ENCODE data around the gene HCFC1. TPM values are rescaled to one million over a fixed set of nuclear protein-coding genes. Genes with fewer than 3 reads are reported as not detected.

The HCFC1 gene
- total RNA-seq, 1 donor from 2014 or later = 39.5 TPM

DNA sequence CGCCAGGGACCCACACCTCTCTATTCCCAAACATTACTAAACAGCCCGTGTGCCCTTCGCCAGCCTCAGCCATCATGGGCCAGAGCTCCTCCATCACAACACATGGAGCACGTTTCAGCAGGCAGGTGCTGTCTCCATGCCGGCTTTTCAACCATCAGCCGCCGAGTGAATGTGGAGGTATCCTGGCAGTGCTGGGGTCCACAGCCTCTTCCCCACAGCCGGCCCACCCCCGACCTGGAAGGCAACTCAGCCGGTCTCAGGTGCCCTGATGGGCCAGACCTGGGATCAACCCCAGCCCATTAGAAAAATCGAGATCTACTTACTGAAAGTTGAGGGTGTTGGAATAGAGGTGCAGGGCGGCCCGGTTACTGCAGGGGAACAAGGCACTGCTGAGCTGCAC lies 39.9 kb downstream of the HCFC1 start:
- intact Hi-C loops (cut with DNase I) = no loop called here
- no peak for DNase-seq (ENCODE audit: low spot score)

DNA sequence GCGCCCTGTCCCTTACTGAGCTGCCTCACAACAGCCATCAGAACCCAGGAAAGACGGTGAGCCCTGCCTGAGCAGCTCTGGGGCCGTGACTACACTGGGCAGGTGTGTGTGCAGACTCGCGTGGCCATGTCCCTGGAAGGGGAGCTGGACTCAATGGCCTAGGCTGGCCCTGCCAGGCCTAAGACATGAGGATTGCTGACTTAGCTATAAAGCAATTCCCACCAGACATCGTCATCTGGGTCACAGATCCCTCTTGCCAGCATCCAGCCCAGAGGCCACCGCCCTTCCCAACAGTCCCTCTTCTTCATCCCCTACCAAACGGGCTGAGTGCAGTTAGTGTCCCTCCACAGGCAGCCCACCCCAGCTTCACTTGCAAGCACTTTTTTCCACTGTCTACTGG lies 40.5 kb downstream of the HCFC1 start:
- no peak for DNase-seq (ENCODE audit: low spot score)
- intact Hi-C loops (cut with DNase I) = no loop called here

- DNase-seq (ENCODE audit: low spot score) = no peak
- intact Hi-C loops (cut with DNase I) = no loop called here
Measured at GRCh38 chrX:153930011-153930910, 41.4 kb downstream of the HCFC1 start.

DNA sequence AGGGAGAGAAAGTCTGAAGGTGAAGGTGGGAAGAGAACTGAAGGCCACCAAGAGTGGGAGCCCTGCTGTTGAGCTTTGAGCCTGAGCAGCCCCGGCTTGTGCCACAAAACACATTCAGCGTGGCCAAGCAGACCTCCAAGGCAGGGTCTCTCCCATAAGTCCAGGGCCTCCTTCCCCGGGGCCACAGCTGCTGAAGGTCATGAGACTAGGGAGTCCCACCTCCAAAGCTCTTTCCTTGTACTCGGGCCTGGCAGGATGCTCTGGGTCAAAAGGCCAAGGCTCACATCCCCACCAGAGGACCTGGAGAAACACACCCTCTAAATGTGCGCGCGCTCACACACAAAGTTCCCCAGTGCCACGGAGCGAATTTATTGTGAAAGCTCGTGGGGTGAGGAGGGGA lies 42.0 kb downstream of the HCFC1 start:
- no peak for DNase-seq (ENCODE audit: low spot score)
- intact Hi-C loops (cut with DNase I) = no loop called here

DNA sequence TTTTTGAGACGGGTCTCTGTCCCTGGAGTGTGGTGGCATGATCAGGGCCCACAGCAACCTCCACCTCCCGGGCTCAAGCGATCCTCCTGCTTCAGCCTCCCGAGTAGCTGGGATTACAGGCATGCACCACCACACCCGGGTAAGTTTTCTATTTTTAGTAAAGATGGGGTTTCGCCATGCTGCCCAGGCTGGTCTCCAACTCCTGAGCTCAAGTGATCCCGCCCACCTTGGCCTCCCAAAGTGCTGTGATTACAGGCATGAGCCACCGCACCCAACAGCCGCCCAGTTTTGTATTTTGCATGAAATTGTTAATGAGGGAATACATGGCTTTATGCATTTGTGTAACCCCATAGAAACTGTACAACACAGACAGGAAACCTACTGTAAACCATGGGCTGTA lies 42.8 kb downstream of the HCFC1 start:
- no peak for DNase-seq (ENCODE audit: low spot score)
- intact Hi-C loops (cut with DNase I) = loop anchor here (1.0 kb wide), 1 partner anchor 135 kb away; the partner anchor contains the start of genes IDH3G and SSR4

- DNase-seq (ENCODE audit: low spot score) = peak; percentile 98
- intact Hi-C loops (cut with DNase I) = loop anchor here (1.0 kb wide), 1 partner anchor 134 kb away; the partner anchor contains the start of genes IDH3G and SSR4
Measured at GRCh38 chrX:153927922-153928760, 43.5 kb downstream of the HCFC1 start.

DNA sequence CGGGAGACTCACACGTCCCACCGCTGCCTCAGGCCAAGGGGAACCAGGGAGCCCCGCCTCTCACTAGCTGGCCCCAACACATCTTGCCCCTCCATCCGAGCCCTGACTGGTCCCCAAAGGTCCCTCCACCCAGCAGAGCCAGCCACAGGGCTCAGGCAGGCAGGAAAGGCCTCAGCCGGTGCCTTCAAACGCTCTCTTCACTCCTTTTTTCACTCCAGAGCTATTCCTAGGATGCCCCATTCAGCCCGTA lies 44.0 kb downstream of the HCFC1 start:
- DNase-seq (ENCODE audit: low spot score) = no peak
- intact Hi-C loops (cut with DNase I) = no loop called here

- DNase-seq (ENCODE audit: low spot score) = peak; percentile 93
- intact Hi-C loops (cut with DNase I) = no loop called here
Measured at GRCh38 chrX:153926858-153927671, 44.6 kb downstream of the HCFC1 start.

DNA sequence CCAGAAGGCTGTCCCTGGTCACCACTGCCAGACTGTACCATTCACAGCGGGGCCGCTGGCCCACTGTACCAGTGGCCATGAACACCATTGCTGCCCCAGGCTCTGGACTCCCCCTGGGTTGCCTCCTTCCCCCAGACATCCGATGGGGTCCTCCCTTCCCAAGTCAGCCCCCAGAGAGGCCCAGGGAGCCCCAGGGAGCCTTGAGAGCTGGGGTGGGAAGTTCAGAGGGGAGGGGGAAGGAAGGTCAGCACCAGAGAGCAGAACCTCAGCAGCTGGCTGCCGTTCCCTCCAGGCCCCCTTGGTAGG lies 45.1 kb downstream of the HCFC1 start:
- no peak for DNase-seq (ENCODE audit: low spot score)
- intact Hi-C loops (cut with DNase I) = no loop called here

DNA sequence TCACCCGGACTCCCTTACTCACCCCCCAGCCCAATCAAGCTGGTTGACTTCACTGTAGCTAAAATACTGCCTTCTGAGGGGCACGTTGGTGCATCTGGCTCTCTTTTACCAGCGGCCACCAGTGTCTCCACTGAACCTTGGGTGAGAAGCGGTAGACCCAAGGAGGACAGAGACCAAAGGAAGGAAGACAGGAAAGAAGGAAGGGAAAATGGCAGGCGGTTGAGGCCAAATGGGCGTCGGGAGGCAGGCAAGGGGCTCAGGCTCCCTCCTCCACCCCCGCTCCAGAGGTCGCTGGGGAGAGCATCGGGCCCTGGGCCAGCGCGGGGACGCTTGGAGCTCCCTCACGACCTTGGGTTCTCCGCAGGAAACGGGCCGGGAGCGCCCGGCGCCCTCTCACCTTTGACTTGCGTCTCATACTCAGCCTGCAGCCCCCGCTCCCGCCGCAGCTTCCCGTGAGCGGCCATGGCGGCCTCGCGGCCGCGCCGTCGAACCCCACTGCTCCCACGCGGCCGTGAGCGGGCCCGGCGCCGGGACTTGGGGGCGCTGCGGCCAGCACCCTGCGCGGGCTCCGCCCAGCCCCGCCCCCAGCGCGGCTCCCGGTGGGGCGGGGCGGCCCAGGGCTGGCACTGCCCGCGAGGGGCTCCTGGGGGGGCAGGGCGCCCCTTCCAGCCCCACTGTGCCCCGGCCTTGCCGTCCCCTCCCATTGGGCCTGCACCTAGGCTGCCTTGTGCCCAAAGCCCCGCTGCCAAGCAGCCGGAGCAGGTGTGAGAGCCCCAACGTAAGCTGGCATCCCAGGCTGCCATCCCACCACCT lies 45.7 kb downstream of the HCFC1 start, which contains the start of gene ARHGAP4:
ARHGAP4 (minus strand) TSS at position 526 of the 813 bp plus-strand sequence; CDS start at position 464, 62 bp downstream.
- DNase-seq (ENCODE audit: low spot score) = no peak
- intact Hi-C loops (cut with DNase I) = no loop called here

DNA sequence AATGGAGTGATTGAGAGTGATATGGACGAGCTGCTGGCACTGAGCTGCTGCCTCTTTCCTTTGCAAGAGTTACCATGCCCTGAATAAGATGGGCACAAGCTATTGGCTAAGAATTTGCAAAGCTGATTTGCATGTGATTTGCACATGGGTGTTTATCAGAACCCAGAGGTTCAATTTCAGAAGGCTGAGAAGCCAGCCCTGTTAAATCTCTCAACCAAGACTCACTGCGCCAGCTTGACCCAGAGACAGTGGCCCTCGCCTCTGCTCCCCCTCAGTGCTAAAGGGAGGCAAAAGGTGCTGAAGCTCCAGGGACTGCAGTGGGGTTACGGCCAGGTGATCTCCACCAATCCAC lies 46.3 kb downstream of the HCFC1 start:
- intact Hi-C loops (cut with DNase I) = no loop called here
- DNase-seq (ENCODE audit: low spot score) = no peak

- intact Hi-C loops (cut with DNase I) = no loop called here
Measured at GRCh38 chrX:153924149-153924861, 47.3 kb downstream of the HCFC1 start.

DNA sequence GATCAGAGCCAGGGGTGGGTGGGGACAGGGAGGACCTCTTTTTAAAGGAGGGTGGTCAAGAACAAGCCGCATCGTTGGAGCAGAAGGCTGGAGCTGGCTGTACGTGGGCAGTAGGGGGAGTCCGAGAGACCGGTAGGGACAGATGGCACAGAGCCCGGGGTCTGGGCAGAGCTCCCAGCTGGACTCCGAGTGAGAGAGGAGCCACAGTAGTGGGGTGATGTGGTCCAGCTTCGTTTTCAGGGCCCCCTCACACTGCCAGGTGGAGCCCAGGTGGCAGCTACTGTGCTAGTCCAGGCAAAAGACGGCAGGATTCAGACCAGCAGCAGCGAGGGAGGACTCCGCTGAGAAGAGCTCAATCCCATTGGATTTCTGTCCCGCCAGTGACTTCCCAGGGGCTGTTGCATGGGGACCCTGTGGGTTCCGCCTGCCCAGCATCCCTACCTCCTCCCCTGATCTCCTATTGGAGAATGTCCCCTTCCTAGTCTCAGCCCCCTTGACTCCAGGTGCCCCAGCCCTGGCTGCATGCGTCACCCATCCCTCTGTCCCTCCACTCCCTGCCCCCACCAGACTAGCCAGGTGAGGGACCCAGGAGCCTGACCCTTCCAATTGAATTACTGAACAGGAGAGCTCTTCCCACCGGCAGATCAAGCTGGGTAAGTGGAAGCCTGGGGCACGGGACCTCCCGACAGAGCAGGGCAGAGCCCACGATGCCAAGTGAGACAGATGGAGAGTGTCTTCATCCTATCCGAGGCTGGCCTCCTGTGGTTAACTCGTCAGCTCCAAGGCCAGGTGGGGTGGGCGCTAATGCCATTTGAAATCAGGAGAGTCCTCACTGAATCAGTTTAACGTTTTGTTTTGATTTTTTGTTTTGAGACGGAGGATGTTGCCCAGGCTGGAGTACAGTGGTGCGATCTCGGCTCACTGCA lies 48.4 kb downstream of the HCFC1 start:
- peak; percentile 88 for DNase-seq (ENCODE audit: low spot score)
- intact Hi-C loops (cut with DNase I) = no loop called here

More at GRCh38 chrX:153924149-153924861, 47.3 kb downstream of the HCFC1 start:
- DNase-seq (ENCODE audit: low spot score) = no peak

GRCh38 chrX:153921511-153922446 lies 49.8 kb downstream of the HCFC1 start:
- intact Hi-C loops (cut with DNase I) = no loop called here
- DNase-seq (ENCODE audit: low spot score) = no peak

DNA sequence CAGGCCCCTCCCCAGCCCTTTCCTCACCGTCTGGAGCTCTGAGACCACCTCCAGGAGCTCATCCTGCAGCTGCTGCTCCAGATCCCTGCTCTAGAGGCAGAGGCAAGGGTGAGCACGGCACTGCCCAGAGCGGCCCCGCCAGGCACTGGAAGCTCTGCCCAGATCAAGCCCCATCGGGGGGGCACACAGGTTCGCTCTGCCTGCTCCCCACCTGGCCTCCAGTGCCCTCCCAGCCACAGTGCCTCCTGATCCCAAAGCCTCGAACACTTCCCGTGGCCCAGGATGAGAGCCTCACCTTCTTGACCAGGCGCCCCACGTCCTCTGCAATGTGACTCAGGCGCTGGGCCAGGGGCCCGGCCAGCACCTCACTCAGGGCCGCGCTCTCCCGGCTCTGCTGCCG lies 50.5 kb downstream of the HCFC1 start:
- no peak for DNase-seq (ENCODE audit: low spot score)
- intact Hi-C loops (cut with DNase I) = no loop called here

GRCh38 chrX:153920546-153920945 lies 51.1 kb downstream of the HCFC1 start:
- intact Hi-C loops (cut with DNase I) = no loop called here
- no peak for DNase-seq (ENCODE audit: low spot score)

GRCh38 chrX:153919281-153919680 lies 52.3 kb downstream of the HCFC1 start:
- intact Hi-C loops (cut with DNase I) = no loop called here

More at GRCh38 chrX:153919281-153919680, 52.3 kb downstream of the HCFC1 start:
- no peak for DNase-seq (ENCODE audit: low spot score)
